NCI-H146 (cell line): ENCODE measurements around the gene NDEL1.
A peak's percentile ranks its signal among the peaks of the same experiment; 100 is the strongest.

Source experiments
- DNase-seq: peaks from one replicate; lab custom pipeline; 2025; lab: John Stamatoyannopoulos, UW

The NDEL1 gene

GRCh38 chr17:8479431-8479947, 43.8 kb downstream of the NDEL1 start:
- no peak for DNase-seq

DNA sequence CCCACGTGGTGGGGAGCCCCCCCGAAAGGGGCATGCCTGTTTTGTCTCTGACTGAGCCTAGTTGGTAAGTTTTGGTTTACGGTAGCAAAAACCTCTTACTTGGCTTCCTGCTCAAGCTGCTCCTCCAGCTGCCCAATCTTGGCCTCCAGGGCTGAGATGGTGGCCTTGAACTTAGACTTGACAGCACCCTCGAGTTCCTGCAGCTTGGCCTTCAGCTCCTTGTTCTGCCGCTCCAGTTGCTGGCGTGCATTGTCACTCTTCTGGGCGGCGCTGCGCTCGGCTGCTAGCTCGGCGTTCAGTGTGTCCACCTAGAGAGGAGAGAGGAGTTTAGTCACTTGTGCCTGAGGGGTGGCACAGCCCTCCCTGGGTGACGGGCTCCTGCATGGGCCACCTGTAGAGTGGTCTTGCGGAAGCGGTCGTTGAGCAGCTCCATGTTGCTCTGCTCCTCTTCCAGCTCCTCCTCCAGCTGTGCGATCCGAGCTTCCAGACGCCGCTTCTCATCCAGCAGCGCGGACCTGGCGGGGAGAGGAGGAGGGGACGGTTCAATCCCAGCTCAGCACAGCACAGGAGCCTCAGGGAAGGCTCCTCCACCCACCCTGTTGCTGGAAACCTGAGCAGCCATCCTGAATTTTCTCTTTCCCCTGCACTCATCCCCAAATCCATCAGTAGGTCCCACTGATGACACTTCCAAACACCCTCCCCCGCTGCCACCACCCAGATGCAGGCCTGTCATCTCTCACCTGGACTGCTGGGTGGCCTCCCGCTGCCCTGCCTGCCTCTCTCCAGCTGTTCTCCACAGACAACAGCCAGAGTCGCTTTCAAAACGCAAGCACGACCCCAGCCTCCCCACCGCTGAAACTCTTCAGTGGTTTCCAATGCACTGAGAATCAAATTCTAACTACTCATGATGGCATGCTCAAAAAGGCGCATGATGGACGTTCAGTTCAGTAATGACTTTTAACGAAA, 44.6 kb downstream of the NDEL1 start:
- DNase-seq: no peak

GRCh38 chr17:8481089-8481488, 45.4 kb downstream of the NDEL1 start:
- DNase-seq: no peak

DNA sequence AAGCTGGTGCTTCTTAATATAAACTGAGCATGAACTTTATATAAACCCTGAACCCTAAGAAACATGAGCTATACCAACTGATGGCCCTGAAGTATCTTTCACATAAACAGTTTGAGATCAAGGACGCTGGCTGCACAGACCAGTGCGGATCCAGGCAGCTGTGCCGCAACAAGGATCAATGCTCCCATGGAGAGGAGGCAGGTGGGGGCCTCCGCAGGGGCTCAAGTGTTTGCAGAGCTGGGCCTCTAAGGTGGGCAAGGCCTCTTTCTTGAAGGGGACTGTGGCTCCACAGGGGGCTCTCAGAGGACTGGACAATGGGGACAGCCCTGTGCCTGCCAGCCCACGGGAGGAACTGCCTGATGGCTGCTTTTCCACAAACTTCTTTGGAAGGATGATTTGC, 46.0 kb downstream of the NDEL1 start:
- DNase-seq: no peak

- DNase-seq: no peak
Observed at GRCh38 chr17:8482546-8482945, 46.9 kb downstream of the NDEL1 start.

DNA sequence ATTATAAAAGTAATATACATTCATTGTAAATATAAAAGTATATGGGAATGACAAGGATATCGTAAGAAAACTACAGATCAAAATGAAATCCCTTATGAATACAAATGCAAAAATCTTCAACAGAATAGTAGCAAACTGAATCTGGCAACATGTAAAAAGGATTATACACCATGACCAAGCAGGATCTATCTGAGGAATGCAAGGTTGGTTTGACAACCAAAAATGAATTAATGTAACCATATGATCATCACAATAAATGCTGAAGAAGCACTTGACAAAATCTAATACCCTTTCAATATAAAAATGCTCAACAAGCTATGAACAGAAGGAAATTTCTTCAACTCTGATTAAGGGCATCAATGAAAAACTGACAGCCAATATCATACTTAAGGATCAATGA, 48.8 kb downstream of the NDEL1 start:
- DNase-seq: no peak

GRCh38 chr17:8485491-8485890, 49.8 kb downstream of the NDEL1 start:
- DNase-seq: no peak

DNA sequence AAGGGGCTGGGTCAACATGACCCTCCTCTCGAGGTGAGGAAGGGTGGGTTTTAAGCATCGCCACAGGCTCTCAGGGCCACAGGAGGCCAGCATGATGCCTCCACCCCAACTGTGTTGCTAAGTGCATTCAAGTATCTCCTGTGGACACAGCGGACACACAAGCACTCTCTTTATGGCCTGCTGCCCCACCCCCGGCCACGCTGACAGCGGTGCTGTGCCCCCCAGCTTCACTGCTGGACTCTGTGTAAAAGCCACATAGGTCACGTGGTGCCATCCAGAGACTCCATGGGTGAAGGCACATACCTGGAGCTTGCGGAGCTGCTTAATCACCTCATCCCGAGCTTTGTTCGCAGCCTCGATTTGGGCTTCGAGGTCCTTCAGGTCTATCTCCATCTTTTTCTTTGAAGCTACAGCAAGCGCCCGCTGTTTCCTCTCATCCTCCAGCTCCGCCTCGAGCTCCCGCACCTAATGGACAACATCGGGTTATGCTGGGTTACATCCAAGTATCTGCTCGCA, 51.5 kb downstream of the NDEL1 start:
- DNase-seq: no peak

DNA sequence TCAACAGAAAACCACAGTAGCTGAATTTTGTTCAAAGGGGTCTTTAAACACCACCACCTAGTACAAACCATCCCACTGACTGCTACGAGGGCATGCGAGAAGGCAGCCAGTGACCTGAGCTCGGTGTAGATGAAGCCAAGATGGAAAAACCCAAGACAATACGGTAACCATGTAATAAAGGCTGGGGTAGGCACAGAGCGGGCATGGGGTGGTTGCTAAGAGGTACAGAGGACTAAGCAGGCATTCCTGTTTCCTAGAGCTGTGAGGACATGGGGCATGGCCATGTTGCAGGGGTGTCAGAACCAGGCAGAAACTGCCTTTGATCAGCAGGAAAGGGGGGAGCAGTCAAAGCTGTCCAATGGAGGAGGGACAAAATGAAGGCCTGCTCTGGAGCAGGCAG, 52.1 kb downstream of the NDEL1 start:
- DNase-seq: no peak

- DNase-seq: no peak
Observed at GRCh38 chr17:8488491-8488890, 52.8 kb downstream of the NDEL1 start.

DNA sequence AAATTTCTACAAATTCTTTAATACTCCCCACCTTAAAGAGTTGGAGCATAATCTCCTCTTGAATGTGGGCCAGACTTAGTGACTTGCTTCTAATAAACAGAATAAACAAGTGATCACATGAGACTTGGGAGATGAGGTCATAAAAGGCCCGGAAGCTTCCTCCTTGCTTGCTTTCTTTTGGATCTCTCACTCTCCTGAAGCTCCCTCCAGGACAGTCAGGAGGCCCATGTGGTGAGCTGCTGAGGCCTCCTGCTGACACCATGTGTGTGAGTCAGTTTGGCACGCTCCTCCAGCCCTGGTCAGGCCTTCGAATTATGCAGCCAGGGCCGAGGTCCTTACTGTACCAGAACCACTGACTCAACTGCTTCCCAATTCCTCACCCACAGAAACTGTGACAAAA, 53.2 kb downstream of the NDEL1 start:
- no peak for DNase-seq

- no peak for DNase-seq
Observed at GRCh38 chr17:8489841-8490240, 54.2 kb downstream of the NDEL1 start.

- DNase-seq: no peak
Observed at GRCh38 chr17:8490256-8491023, 54.8 kb downstream of the NDEL1 start.

DNA sequence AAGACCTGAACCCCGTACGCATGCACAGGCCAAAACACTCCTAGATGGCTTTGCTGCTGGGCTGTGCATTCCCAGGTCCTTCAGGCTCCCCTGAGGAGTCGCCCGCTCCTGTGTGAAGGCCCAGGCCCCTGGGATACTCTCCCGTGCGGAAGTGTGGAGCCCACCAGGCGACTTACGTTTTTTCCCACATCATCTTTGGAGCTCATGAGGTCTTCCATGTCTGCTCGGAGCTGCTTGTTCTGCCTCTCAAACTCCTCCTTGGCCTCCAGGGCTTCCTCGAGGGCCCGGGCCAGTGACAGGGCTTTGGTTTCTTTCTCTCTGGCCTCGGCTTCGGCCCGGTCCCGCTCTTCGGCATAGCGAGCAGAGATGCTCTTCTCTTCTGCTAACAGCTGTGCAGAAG, 56.4 kb downstream of the NDEL1 start:
- no peak for DNase-seq

DNA sequence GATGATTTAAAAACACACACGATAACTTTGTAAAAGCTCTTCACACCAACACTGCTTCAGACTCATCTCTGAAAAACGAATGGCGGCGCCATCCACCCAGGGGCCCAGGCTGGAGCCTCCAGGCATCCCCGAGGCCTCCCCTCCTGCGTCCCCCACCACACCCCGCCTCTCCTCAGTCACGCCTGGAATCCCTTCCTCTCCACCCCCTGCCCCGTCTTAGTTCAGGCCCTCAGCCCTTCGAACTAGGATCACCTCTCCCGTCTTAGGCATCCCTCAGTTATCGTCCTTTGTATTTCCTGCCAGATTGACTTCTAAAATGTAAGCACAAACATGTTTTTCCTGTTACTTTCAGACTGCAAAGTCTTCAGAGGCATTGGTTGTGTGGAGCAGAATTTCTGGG, 58.3 kb downstream of the NDEL1 start:
- DNase-seq: no peak

GRCh38 chr17:8494506-8495111, 58.9 kb downstream of the NDEL1 start:
- DNase-seq: no peak

- no peak for DNase-seq
Observed at GRCh38 chr17:8496081-8496480, 60.4 kb downstream of the NDEL1 start.

DNA sequence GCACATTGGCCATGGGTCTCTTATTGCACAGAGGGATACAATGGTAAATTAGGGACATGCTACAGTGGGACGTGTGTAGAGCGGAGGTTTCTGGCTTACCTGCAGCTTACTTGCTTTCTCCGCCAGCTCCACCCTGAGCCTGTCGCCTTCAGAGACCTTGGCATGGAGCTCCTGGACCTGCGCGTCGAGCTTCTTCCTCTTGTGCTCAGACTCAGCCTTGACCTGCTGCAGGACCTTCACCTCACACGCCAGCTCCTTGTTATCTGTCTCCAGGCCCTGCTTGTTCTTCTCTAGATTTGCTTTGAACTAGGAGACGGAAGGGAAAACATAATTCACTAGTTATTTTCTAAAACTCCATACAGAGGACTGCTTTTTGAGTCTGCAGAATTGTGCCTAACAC, 63.5 kb downstream of the NDEL1 start:
- no peak for DNase-seq

- no peak for DNase-seq
Observed at GRCh38 chr17:8499614-8500013, 63.9 kb downstream of the NDEL1 start.

DNA sequence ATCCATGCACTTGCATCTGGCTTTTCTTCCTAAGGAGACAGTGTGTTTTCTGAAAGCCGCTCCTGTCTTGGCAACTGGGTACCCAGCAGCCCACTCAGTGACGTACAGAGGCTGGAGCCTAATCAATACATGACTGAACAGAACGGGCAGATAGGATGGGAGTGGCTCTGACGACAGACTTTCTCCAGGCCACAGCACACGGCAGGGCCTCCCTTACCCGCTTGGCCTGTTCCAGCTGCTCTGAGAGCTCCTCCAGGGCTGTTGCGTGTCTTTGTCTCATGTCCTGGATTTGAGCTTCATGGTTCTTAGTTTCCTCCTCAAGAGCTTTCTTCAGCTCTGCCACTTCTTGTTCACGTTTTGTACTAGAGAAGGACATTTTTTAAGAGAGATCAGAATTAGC, 64.9 kb downstream of the NDEL1 start:
- DNase-seq: no peak

- no peak for DNase-seq
Observed at GRCh38 chr17:8502126-8502525, 66.4 kb downstream of the NDEL1 start.

- peak; percentile 36 for DNase-seq
Observed at GRCh38 chr17:8503368-8503767, 67.7 kb downstream of the NDEL1 start.
